ENCODE measurements around the gene GRIPAP1.

The GRIPAP1 gene

DNA sequence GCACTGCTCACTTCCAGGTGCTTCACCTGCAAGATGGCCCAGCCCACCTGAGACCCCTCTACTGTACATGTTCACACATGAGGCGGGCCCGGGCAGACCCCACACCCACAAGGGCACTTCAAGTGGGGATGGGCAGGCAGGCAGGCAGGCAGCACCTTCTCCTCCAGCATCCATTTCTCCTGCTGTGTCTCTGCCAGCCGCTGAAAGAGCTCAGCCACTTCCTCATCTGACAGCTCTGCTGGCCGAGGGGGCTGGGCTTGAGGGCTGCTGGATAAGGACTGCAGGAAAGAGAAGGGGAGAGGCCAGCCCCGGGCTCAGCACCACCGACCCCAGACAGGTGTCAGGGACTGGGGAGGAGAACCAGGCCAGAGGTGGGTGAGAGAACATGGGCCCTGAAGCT lies 26.0 kb downstream of the GRIPAP1 start:
- H3K4me3 ChIP-seq (ENCODE audit: low read length): no peak overlapping the region
- TF ChIP-seq, protein P1, sequence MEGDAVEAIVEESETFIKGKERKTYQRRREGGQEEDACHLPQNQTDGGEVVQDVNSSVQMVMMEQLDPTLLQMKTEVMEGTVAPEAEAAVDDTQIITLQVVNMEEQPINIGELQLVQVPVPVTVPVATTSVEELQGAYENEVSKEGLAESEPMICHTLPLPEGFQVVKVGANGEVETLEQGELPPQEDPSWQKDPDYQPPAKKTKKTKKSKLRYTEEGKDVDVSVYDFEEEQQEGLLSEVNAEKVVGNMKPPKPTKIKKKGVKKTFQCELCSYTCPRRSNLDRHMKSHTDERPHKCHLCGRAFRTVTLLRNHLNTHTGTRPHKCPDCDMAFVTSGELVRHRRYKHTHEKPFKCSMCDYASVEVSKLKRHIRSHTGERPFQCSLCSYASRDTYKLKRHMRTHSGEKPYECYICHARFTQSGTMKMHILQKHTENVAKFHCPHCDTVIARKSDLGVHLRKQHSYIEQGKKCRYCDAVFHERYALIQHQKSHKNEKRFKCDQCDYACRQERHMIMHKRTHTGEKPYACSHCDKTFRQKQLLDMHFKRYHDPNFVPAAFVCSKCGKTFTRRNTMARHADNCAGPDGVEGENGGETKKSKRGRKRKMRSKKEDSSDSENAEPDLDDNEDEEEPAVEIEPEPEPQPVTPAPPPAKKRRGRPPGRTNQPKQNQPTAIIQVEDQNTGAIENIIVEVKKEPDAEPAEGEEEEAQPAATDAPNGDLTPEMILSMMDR (conservative IDR thresholded peaks at IDR 0.05; ENCODE audit: low read length): no peak
- DNase-seq (ENCODE audit: low read depth): no peak

DNA sequence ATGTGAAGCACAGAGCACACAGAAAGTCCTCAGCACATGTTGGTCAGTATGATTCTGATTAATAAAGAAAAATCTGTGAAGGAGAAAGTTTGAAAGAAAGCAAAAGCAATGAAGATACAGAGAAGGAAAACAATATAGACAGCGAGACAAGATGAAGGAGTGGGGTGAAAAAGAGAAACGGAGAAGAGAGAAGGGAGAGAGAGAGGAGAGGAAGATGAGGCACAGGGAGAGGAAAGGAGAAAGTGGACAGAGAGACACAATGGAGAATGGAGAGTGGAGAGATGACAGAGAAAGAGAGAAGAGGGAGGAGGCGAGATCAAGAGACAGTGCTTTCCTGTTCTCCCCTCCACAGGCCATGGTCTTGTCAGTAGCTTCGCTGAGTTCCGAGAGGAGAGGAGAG lies 26.5 kb downstream of the GRIPAP1 start:
- no peak overlapping the region for H3K4me3 ChIP-seq (ENCODE audit: low read length)
- DNase-seq (ENCODE audit: low read depth): no peak
- TF ChIP-seq, protein P1 (conservative IDR thresholded peaks at IDR 0.05; ENCODE audit: low read length): no peak

DNA sequence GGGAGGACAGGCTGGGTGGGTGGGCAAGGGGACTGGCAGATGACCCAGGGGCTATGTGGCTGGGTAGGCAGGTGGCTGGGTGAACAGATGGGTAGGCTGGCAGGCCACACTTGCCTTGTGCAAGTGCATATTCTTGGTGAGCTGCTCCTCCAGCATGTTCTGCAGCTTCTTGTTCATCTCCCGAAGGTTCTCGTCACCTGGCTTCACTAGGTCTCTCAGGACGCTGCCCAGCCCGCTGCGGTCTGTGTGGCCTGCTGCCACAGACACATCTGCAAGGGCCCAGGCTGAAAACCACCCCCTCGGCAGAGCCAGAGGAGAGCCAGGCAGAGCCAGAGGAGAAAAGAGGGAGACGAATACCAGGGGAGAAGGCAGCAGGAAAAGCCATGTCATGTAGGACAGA lies 27.0 kb downstream of the GRIPAP1 start:
- DNase-seq (ENCODE audit: low read depth): no peak
- no peak overlapping the region for H3K4me3 ChIP-seq (ENCODE audit: low read length)
- TF ChIP-seq, protein P1 (conservative IDR thresholded peaks at IDR 0.05; ENCODE audit: low read length): no peak

DNA sequence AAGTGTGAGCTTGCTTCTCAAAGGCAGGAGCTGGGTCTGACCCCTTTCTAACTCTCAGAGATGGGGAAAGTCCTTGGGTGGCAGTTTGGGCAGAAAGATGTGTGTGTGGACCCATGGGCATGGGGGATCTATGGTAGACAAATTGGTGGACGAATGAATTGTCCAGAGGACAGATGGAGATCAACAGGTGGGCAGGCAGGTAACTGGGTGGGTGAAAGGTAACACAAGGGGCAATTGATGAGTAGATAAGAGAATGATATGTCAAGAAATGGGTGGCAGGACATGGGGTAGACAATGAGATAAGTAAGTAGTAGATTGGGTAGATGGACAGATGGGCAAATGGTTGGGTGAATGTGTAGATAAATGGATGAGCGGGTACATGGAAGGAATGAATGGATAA lies 27.5 kb downstream of the GRIPAP1 start:
- TF ChIP-seq, protein P1 (conservative IDR thresholded peaks at IDR 0.05; ENCODE audit: low read length): no peak
- no peak overlapping the region for H3K4me3 ChIP-seq (ENCODE audit: low read length)
- DNase-seq (ENCODE audit: low read depth): no peak

DNA sequence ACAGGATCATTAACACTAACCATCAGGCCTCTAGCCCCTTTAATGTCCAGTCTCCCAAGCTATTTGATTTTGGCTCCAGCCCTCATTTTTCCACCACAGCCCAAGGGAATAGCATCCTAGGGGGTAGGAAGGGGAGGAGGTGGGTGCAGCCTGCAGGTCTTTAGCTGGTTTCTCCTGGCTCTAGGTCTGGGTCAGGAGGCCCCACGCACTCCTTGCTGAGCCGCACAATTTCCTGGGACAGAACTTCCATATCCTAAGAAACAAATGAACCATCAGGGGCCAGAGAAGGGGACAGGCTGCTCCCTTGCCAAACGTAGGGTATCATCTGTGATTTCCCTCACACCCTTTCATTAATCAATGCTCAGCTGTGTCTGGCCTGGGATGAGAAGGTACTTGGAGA lies 28.0 kb downstream of the GRIPAP1 start:
- no peak overlapping the region for H3K4me3 ChIP-seq (ENCODE audit: low read length)
- TF ChIP-seq, protein P1 (conservative IDR thresholded peaks at IDR 0.05; ENCODE audit: low read length): no peak
- no peak for DNase-seq (ENCODE audit: low read depth)

DNA sequence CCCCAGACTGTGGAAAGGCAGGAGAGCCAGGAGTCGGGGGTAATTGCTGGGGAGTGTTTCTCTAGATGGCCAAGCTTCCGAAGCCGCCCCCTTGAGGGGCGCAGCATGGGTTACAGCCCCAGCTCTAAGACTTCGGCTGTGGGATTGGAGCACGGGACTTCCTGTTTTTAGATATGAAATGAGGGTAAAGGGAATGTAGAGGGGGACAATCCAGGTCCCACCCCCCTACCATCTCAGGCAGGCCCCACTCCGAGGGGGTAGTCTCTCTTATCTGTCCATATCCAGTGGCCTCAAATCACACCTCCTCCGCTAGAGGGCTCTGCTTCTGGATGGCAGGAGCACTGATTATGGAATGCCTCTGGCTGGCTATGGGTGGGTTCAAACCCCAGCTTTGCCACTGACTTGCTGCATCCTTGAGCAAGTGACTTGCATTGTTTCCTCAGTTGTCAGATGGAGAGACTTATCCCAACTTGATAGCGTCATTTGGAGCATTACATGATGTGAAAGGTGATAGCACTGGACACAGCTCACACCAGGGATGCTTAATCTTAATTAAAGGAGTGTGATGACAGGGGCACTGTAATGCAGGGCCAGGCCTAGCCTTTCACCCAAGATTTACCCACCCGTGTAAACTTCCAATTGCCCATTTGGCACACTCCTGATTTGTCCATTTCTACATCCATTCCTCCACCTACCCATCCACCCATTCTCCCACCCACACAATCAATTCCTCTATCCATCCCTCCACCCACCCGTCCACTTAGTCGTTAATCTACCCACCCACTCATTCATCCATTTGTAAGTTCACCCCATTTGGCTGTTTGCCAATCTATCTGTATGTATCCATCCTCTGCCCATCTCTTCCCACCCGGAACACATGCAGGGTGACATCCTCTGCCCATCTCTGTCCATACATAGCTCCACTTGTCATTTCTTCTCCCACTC lies 29.6 kb downstream of the GRIPAP1 start:
- peak overlapping the region; percentile 55 for H3K4me3 ChIP-seq (ENCODE audit: low read length)

More for the DNA sequence above, 29.6 kb downstream of the GRIPAP1 start:
- TF ChIP-seq, protein P1 (conservative IDR thresholded peaks at IDR 0.05; ENCODE audit: low read length): peak; percentile 66
- peak; percentile 43 for DNase-seq (ENCODE audit: low read depth)

Measured in AG10803 (cell line).